Liver (tissue), 3 donors: ENCODE results near the gene ITGA6.

Source experiments
- CTCF ChIP-seq: fragments of 150-350 bp; IDR thresholded peaks from 2 replicates; pipeline ENCODE4 v1.5.1; 2017; ENCODE audit warnings: improper control_type of control experiment, low read depth, low read length; ENCODE audit not compliant: missing input control
- NR2F2 ChIP-seq: IDR thresholded peaks from 2 replicates; pipeline ENCODE4 v1.6.1; 2016; ENCODE audit warnings: antibody characterized with exemption
- YY1 ChIP-seq: IDR thresholded peaks from 2 replicates; pipeline ENCODE4 v1.6.1; 2016; ENCODE audit warnings: antibody characterized with exemption, mild to moderate bottlenecking
- ZBTB33 ChIP-seq: IDR thresholded peaks from 2 replicates; pipeline ENCODE4 v1.6.1; 2016; ENCODE audit warnings: antibody characterized with exemption
- donor health status: healthy.
- donor health status: healthy.

- TF ChIP-seq ZBTB33 (no peak), NR2F2 (no peak), YY1 (no peak), CTCF (no peak)
These were observed 88.9 kb downstream of the ITGA6 start for GRCh38 chr2:172516299-172516698.
